NCI-H526 (cell line): ENCODE measurements around the gene GCLM.
A peak's percentile ranks its signal among the peaks of the same experiment; 100 is the strongest.

Experiments used
- DNase-seq, 2 experiments: peaks; one replicate each; lab custom pipeline; 2025; lab: John Stamatoyannopoulos, UW

GCLM gene

GRCh38 chr1:93846206-93846991, 62.8 kb downstream of the GCLM start:
- peak; percentile 64 to 93 for DNase-seq

DNA sequence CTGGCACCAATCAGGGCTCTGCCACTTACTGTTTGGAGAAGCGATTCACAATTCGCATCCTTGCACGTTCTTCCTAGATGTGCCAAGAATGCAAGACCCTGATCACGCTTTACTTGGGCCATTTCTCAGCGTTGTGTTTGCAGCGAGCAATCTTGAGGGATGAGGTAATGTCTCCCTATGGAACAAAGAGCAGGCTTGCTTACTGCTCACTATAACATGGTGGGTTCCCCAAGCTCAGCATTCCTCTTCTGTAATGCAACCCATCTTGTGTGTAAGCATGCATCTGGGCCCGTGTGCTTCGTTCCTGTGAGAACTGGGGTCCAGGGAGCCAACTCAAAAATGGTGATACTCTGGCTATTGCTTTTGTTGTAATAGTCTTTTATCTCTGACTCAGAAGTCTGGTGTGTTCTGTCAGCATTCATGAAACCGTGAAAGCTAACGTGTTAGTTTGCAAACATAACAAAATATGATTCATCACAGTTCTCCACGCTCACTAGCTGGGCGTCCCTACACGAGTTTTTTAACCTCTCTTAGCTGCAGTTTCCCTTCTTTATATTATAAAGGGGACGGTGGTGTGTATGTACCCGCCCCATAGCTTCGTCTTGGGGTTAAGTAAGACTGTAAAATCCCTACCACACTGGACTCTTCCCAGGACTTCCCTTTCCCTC, 63.6 kb downstream of the GCLM start:
- DNase-seq = peak; percentile 15 to 31

DNA sequence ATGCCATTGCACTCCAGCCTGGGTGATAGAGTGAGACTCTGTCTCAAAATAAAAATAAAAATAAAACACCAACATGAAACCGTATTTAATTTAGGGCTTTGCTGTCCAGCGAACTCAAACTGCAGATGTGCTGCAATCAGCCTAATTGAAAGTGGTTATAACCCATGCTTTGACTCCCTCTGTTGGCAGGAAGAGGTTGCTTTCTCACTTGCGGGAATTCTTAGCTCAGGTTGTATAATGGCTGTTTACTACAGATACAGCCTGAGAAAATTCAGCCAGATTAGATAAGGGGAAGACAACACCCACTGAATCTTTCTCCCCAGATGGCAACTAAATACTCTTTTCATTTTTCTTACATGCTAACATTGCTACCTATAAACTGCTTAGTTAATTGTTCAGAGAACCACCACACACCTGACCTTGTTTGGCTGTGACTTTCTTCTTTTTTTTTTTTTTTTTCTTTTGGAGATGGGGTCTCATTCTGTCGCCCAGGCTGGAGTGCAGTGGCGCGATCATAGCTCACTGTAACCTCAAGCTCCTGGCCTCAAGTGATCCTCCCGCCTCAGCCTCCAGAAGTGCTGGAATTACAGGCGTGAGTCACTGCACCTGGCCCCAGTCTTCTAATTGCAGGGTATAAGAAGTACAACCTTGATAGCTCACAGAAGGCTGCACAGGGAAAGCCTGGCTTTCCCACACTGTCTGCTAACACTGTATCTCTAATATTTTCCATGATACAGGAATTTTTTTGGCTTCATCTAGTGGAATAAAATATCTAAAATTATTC, 64.8 kb downstream of the GCLM start:
- peak; percentile 53 to 83 for DNase-seq

- DNase-seq = no peak
Observed at GRCh38 chr1:93842750-93843500, 66.3 kb downstream of the GCLM start.

DNA sequence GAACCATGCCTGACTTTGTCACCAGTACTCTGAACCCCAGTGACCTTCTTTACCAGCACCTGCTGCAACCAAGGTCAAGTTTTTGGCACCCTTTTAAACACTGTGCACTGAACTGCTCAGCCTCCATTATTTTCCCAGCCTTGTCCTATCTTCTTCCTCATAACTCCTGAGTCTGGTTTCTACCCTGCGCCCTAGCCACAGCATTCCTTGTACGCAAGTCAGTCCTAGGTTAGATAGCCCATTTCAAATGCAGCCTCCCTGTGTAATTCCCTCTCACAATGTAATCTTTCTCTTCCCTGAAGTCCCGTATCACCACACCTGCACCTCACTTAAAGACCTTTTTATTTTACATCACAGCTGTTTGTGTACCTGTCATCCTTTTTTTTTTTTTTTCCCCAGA, 67.5 kb downstream of the GCLM start:
- DNase-seq = no peak

GRCh38 chr1:93840956-93841482, 68.2 kb downstream of the GCLM start:
- no peak for DNase-seq

DNA sequence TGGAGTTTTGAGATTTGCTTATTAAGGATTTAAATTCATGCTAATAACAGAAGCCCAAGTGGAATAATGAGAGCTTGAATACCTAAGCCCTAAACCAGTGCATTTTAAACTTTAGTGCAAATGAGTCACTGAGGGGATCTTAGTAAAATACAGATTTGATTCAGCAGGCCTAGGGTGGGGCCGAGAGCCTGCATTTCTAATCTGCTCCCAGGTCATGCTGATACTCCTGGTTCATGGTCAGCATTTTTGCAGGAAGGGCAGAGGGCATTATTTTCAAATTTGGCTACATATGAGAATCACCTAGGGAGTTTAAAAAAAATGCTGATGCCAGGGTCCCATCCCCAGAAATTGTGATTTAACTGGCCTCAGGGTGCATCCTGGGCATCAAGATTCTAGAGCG, 69.5 kb downstream of the GCLM start:
- no peak for DNase-seq

- no peak for DNase-seq
Observed at GRCh38 chr1:93839307-93839706, 69.9 kb downstream of the GCLM start.

GRCh38 chr1:93837961-93838360, 71.3 kb downstream of the GCLM start:
- DNase-seq = no peak
